B cell (primary cell): ENCODE results near the gene ST6GALNAC3.

Experiments used
- CTCF ChIP-seq: fragments of 200-600 bp; IDR thresholded peaks from one replicate; pipeline ENCODE4 v1.8.0; 2022; ENCODE audit warnings: antibody characterized with exemption, mild to moderate bottlenecking
- EZH2 ChIP-seq: IDR thresholded peaks from 2 replicates; pipeline ENCODE4 v1.6.1; 2012; ENCODE audit warnings: borderline replicate concordance, low read depth, mild to moderate bottlenecking, moderate library complexity, low read length; ENCODE audit not compliant: insufficient read depth, poor library complexity, severe bottlenecking

- TF ChIP-seq CTCF: no peak
- no peak for TF ChIP-seq EZH2
These were observed 218.1 kb downstream of the ST6GALNAC3 start for GRCh38 chr1:76292418-76293184.
